HAP-1 (cell line): ENCODE results near the gene A3GALT2.

Source experiments
- DNase-seq, 2 experiments: peaks; one replicate each; pipeline ENCODE4 v3.0.0-alpha.2; 2016 to 2020; ENCODE audit warnings: low spot score in 2 of 2
- H3K27me3 ChIP-seq: fragments of 250-450 bp; sonication (Bioruptor Pico); 2 replicates; pipeline ENCODE4 v1.5.1; 2020; ENCODE audit warnings: low read depth, mild to moderate bottlenecking, moderate library complexity
- H3K36me3 ChIP-seq: fragments of 250-450 bp; sonication (Bioruptor Pico); replicated peaks from 2 replicates; pipeline ENCODE4 v1.5.1; 2020; ENCODE audit warnings: mild to moderate bottlenecking
- H3K4me1 ChIP-seq: fragments of 250-450 bp; sonication (Bioruptor Pico); 2 replicates; pipeline ENCODE4 v1.5.1; 2020; ENCODE audit warnings: mild to moderate bottlenecking
- H3K4me3 ChIP-seq: fragments of 250-450 bp; sonication (Bioruptor Pico); 2 replicates; pipeline ENCODE4 v1.5.1; 2020; ENCODE audit warnings: mild to moderate bottlenecking, moderate library complexity
- H3K9me3 ChIP-seq: fragments of 250-450 bp; sonication (Bioruptor Pico); 2 replicates; pipeline ENCODE4 v1.5.1; 2020; ENCODE audit warnings: mild to moderate bottlenecking, moderate library complexity
- in situ Hi-C: fragments of 300-500 bp; cut with MboI; formaldehyde crosslinking; loops from 3 replicates; pipeline ENCODE4 v1.14.3; 2020; ENCODE audit warnings: low sequenced_read_pairs, inconsistent platforms, mixed read lengths

Gene A3GALT2

GRCh38 chr1:33306653-33307493 lies 14.0 kb downstream of the A3GALT2 start:
- Histone ChIP-seq H3K27me3 (no peaks in the 10 kb centered on the region), H3K36me3 (no peaks in the 10 kb centered on the region), H3K4me3 (no peak overlapping the region), H3K4me1 (no peaks in the 10 kb centered on the region), H3K9me3 (no peaks in the 10 kb centered on the region)
- no peak for DNase-seq
- in situ Hi-C loops = no loop called here

GRCh38 chr1:33305816-33306652 lies 14.9 kb downstream of the A3GALT2 start:
- H3K9me3 ChIP-seq = no peaks in the 10 kb centered on the region
- H3K27me3 ChIP-seq = no peaks in the 10 kb centered on the region
- no peak overlapping the region for H3K4me3 ChIP-seq
- H3K4me1 ChIP-seq = no peaks in the 10 kb centered on the region
- no peak for DNase-seq
- no peaks in the 10 kb centered on the region for H3K36me3 ChIP-seq
- in situ Hi-C loops = no loop called here

- Histone ChIP-seq H3K4me1 (no peaks in the 10 kb centered on the region), H3K4me3 (no peak overlapping the region), H3K27me3 (no peaks in the 10 kb centered on the region), H3K36me3 (no peaks in the 10 kb centered on the region), H3K9me3 (no peaks in the 10 kb centered on the region)
- no peak for DNase-seq
- in situ Hi-C loops = no loop called here
Measured at GRCh38 chr1:33305016-33305415, 15.9 kb downstream of the A3GALT2 start.

- H3K9me3 ChIP-seq = no peaks in the 10 kb centered on the region
- in situ Hi-C loops = no loop called here
- peaks cover 6% of the 10 kb centered on the region for H3K36me3 ChIP-seq
- no peaks in the 10 kb centered on the region for H3K4me1 ChIP-seq
- no peak for DNase-seq
- no peak overlapping the region for H3K4me3 ChIP-seq
- no peaks in the 10 kb centered on the region for H3K27me3 ChIP-seq
Measured at GRCh38 chr1:33302325-33302724, 18.6 kb downstream of the A3GALT2 start.

GRCh38 chr1:33301273-33301984 lies 19.5 kb downstream of the A3GALT2 start:
- H3K9me3 ChIP-seq = no peaks in the 10 kb centered on the region
- no peak overlapping the region for H3K4me3 ChIP-seq
- H3K27me3 ChIP-seq = no peaks in the 10 kb centered on the region
- no peaks in the 10 kb centered on the region for H3K4me1 ChIP-seq
- no peak for DNase-seq
- in situ Hi-C loops = no loop called here
- peaks cover 6% of the 10 kb centered on the region for H3K36me3 ChIP-seq

- H3K4me1 ChIP-seq = no peaks in the 10 kb centered on the region
- DNase-seq = no peak
- peaks cover 14% of the 10 kb centered on the region for H3K36me3 ChIP-seq
- no peaks in the 10 kb centered on the region for H3K9me3 ChIP-seq
- in situ Hi-C loops = no loop called here
- H3K27me3 ChIP-seq = no peaks in the 10 kb centered on the region
- H3K4me3 ChIP-seq = no peak overlapping the region
Measured at GRCh38 chr1:33300673-33301072, 20.2 kb downstream of the A3GALT2 start.

- peaks cover 20% of the 10 kb centered on the region for H3K36me3 ChIP-seq
- H3K27me3 ChIP-seq = no peaks in the 10 kb centered on the region
- no peaks in the 10 kb centered on the region for H3K9me3 ChIP-seq
- H3K4me1 ChIP-seq = no peaks in the 10 kb centered on the region
- DNase-seq = no peak
- in situ Hi-C loops = loop anchor here (5.0 to 10.0 kb wide), 2 partner anchors 168 to 315 kb away; no protein-coding TSS in a partner anchor
- H3K4me3 ChIP-seq = no peak overlapping the region
Measured at GRCh38 chr1:33299461-33300155, 21.3 kb downstream of the A3GALT2 start.

- H3K36me3 ChIP-seq = peaks cover 23% of the 10 kb centered on the region
- DNase-seq = peak; percentile 51 to 82
- in situ Hi-C loops = loop anchor here (5.0 to 10.0 kb wide), 2 partner anchors 169 to 316 kb away; no protein-coding TSS in a partner anchor
Measured at GRCh38 chr1:33298623-33299277, 22.1 kb downstream of the A3GALT2 start.

GRCh38 chr1:33297911-33298622 lies 22.8 kb downstream of the A3GALT2 start:
- Histone ChIP-seq H3K9me3 (no peaks in the 10 kb centered on the region), H3K4me3 (no peak overlapping the region), H3K27me3 (no peaks in the 10 kb centered on the region), H3K4me1 (no peaks in the 10 kb centered on the region), H3K36me3 (peaks cover 23% of the 10 kb centered on the region)
- DNase-seq = no peak
- in situ Hi-C loops = loop anchor here (5.0 to 10.0 kb wide), 2 partner anchors 169 to 317 kb away; no protein-coding TSS in a partner anchor

More at GRCh38 chr1:33298623-33299277, 22.1 kb downstream of the A3GALT2 start:
- Histone ChIP-seq H3K27me3 (no peaks in the 10 kb centered on the region), H3K4me1 (no peaks in the 10 kb centered on the region), H3K9me3 (no peaks in the 10 kb centered on the region), H3K4me3 (no peak overlapping the region)

GRCh38 chr1:33296824-33297223 lies 24.1 kb downstream of the A3GALT2 start:
- H3K36me3 ChIP-seq = peaks cover 23% of the 10 kb centered on the region
- no peak overlapping the region for H3K4me3 ChIP-seq
- no peaks in the 10 kb centered on the region for H3K4me1 ChIP-seq
- no peaks in the 10 kb centered on the region for H3K9me3 ChIP-seq
- in situ Hi-C loops = loop anchor here (5.0 to 10.0 kb wide), 2 partner anchors 170 to 318 kb away; no protein-coding TSS in a partner anchor
- no peak for DNase-seq
- no peaks in the 10 kb centered on the region for H3K27me3 ChIP-seq

GRCh38 chr1:33296082-33296458 lies 24.8 kb downstream of the A3GALT2 start:
- H3K36me3 ChIP-seq = peaks cover 23% of the 10 kb centered on the region
- H3K4me3 ChIP-seq = no peak overlapping the region
- no peaks in the 10 kb centered on the region for H3K4me1 ChIP-seq
- H3K27me3 ChIP-seq = no peaks in the 10 kb centered on the region
- H3K9me3 ChIP-seq = no peaks in the 10 kb centered on the region
- no peak for DNase-seq
- in situ Hi-C loops = loop anchor here (5.0 to 10.0 kb wide), 2 partner anchors 171 to 319 kb away; no protein-coding TSS in a partner anchor

- Histone ChIP-seq H3K27me3 (no peaks in the 10 kb centered on the region), H3K4me3 (no peak overlapping the region), H3K4me1 (no peaks in the 10 kb centered on the region), H3K9me3 (no peaks in the 10 kb centered on the region), H3K36me3 (peaks cover 23% of the 10 kb centered on the region)
- DNase-seq = peak; percentile 47 to 91
- in situ Hi-C loops = loop anchor here (5.0 to 10.0 kb wide), 2 partner anchors 172 to 319 kb away; no protein-coding TSS in a partner anchor
Measured at GRCh38 chr1:33295450-33296081, 25.3 kb downstream of the A3GALT2 start.
